Panc1 (cell line): ENCODE results near the gene ALKBH3.

Experiments used
- POLR2AphosphoS5 ChIP-seq: IDR thresholded peaks from 2 replicates; pipeline ENCODE4 v1.6.1; 2012; ENCODE audit warnings: mild to moderate bottlenecking, low read depth, low read length, moderate library complexity
- TCF7L2 ChIP-seq: IDR thresholded peaks from 2 replicates; pipeline ENCODE4 v1.6.1; 2011; ENCODE audit warnings: mild to moderate bottlenecking, low read depth, low read length, inconsistent platforms
- TF ChIP-seq, protein P1 (sequence below): fragments of 450-650 bp; IDR thresholded peaks from 2 replicates; pipeline ENCODE4 v1.5.1; 2017; ENCODE audit warnings: mild to moderate bottlenecking
- TF ChIP-seq, protein P2 (sequence below), 2 experiments: IDR thresholded peaks; 2 replicates each; pipeline ENCODE4 v1.6.1; 2011 to 2012; ENCODE audit warnings: low read depth in 2 of 2, control low read depth in 1 of 2, low read length in 1 of 2, mild to moderate bottlenecking in 1 of 2, moderate library complexity in 1 of 2; ENCODE audit not compliant: insufficient read depth in 1 of 2

DNA sequence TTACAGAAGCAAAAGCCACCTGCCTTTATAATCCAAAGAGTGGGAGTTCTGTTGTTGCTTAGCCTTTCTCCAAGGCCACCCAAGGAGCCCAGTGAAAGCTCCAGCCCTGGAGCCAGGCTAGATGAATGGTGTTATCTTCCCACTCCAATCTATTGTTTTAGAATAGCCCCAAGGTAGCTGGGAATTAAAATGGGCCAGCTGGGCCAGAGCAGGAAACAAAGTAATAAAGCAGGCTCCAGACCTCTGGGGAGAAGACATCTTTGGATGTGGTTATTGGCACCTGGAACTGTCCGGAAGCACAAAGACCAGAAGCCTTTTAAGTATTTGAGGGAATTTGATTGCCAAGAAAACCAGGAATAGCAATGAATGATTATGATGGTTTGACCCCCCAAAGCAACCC, 70.6 kb downstream of the ALKBH3 start:
- TF ChIP-seq, protein P1, sequence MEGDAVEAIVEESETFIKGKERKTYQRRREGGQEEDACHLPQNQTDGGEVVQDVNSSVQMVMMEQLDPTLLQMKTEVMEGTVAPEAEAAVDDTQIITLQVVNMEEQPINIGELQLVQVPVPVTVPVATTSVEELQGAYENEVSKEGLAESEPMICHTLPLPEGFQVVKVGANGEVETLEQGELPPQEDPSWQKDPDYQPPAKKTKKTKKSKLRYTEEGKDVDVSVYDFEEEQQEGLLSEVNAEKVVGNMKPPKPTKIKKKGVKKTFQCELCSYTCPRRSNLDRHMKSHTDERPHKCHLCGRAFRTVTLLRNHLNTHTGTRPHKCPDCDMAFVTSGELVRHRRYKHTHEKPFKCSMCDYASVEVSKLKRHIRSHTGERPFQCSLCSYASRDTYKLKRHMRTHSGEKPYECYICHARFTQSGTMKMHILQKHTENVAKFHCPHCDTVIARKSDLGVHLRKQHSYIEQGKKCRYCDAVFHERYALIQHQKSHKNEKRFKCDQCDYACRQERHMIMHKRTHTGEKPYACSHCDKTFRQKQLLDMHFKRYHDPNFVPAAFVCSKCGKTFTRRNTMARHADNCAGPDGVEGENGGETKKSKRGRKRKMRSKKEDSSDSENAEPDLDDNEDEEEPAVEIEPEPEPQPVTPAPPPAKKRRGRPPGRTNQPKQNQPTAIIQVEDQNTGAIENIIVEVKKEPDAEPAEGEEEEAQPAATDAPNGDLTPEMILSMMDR = no peak
- TF ChIP-seq, protein P2, sequence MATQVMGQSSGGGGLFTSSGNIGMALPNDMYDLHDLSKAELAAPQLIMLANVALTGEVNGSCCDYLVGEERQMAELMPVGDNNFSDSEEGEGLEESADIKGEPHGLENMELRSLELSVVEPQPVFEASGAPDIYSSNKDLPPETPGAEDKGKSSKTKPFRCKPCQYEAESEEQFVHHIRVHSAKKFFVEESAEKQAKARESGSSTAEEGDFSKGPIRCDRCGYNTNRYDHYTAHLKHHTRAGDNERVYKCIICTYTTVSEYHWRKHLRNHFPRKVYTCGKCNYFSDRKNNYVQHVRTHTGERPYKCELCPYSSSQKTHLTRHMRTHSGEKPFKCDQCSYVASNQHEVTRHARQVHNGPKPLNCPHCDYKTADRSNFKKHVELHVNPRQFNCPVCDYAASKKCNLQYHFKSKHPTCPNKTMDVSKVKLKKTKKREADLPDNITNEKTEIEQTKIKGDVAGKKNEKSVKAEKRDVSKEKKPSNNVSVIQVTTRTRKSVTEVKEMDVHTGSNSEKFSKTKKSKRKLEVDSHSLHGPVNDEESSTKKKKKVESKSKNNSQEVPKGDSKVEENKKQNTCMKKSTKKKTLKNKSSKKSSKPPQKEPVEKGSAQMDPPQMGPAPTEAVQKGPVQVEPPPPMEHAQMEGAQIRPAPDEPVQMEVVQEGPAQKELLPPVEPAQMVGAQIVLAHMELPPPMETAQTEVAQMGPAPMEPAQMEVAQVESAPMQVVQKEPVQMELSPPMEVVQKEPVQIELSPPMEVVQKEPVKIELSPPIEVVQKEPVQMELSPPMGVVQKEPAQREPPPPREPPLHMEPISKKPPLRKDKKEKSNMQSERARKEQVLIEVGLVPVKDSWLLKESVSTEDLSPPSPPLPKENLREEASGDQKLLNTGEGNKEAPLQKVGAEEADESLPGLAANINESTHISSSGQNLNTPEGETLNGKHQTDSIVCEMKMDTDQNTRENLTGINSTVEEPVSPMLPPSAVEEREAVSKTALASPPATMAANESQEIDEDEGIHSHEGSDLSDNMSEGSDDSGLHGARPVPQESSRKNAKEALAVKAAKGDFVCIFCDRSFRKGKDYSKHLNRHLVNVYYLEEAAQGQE (IDR thresholded peaks at IDR 0.05; ENCODE audit: insufficient read depth in 1 of 2, low read depth in 2 of 2, low read length in 1 of 2) = no peak
- no peak for TF ChIP-seq TCF7L2
- TF ChIP-seq POLR2AphosphoS5 = no peak
